HG03066 (cell line): ENCODE measurements around the gene KLF7.

Source experiments
- ATAC-seq: cut with Tn5 transposase; IDR thresholded peaks from one replicate; pipeline ENCODE4 v1.9.1; 2021; ENCODE audit warnings: low read depth; ENCODE audit not compliant: unreplicated experiment

Gene KLF7

DNA sequence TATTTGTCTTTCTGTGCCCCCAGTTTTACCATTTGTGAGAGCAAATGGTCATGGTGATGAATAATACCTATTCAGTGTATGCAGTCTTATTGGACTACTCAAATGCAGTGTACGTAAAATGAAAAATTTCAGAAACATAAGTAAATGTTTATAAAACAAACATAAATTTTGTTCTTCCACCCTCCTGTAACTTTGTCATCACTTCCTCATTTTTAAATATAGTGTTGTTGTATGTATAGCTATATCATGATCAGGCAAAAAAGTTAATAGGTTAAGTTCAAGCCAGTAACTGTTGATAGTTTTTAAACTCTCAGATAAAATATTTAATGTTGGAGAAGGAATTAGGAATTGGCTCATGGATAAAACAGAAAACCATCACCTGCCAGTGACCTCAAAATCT is 93.2 kb downstream of the KLF7 start:
- no peak for ATAC-seq

DNA sequence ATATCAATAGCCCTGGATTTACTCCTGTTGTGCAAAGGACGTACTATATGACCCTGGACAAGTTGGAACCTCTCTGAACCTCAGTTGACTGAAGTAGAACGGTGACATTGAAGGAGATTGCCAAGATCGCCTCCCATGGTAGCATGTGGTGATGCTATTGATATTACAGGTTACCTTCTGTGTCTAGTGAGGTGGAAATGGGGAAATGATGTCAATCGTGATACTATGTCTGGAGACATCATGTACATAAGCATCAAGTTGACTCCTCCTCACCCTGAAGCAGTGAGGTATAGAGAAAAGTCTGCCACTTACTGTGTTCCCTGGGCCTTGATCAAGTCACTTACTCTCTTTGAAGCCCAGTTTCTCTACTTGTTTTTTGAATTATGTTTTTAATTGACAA is 93.9 kb downstream of the KLF7 start:
- no peak for ATAC-seq

DNA sequence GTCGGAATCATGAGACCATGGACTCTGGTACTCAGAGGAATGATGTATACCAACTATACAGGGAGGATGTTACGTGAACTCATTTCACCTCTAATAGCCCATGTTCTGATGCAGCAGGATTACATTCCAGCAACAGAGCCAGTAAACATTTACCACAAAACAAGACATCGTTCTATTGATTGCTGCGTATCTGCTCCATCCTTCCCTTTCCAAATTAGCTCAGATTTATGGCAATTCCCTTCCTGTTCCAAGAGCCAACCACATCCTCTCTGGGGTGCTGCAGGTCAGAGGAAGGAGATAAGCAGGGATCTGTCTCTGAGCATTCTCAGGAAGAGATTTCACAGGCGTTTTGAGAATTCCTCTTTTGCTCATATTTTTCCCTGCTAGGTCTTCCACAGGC is 98.3 kb downstream of the KLF7 start:
- ATAC-seq: no peak

DNA sequence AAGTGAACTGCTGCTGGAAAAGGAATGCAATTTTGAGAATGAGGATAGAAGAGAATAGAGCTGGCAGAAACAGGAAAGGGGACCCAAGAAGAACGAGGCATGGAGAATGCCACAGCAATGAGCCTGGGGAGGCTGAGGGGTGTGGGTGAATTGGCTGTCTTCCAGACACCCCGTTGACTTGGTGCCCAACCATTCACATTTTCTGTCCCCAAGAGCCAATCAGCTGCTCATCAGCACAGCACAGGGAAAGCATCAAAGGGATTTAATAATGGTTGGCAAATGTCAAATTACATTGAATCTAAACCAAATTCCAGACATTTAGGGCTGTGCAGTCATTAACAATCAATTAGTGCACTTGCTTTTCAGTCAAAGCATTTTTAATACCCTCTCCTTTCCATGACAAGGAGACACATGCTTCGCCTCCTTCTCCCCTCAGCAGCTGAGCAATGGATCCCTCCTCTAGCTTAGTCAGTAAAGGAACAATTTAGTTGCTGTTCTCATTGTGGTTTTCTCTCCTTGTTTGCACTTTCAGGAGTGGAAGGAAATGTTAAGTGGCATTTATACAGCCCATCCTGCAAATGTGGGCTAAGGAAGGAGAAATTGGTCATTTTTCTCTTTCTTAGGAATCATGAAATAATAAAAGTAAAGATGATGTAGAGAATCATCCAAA is 98.8 kb downstream of the KLF7 start:
- ATAC-seq: no peak

DNA sequence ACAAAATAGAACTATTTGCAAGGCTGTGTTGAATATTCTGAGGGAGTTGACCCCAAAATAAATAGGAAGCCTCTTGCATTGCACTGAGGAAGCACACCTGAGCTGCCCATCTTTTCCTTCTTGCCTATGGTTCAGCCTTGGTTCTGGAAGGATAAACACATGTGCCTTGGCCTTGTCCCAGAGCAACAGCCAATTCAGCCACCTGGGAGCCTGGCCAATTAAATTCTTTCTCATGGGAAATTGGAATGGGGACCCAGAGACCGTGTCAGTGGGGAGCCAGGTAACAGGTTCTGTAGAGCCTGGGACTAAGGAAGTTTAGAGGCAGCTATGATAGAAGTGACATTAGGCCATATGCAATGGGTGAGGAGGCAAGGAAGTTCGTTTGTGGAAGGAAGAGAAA is 99.6 kb downstream of the KLF7 start:
- ATAC-seq: no peak

DNA sequence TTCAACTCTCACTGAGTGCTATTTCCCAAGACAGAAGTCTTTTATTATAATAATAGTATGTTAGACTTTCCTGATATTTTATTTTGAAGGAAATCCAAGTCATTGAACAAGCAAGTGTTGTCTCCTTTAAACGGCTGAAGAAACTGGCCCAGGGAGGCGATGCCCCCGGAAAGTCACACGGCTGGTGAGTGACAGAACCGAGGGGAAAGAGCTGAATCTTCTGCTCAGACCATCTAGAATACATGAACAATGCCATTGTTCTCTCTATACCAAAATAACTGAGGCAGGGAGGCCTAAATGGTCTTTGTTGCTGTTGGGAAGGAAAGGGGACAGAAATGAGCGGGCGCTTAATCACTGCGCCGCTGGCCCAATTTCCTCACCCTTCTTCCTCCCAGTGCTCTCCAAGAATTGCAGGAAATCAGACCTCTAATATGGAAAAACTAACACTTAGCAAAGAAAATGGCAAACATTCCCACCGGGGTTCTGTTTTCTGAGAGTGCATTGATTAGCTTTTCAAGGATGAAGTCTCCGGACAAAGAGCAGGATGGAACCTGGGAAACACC is 101.5 kb downstream of the KLF7 start:
- ATAC-seq: no peak

DNA sequence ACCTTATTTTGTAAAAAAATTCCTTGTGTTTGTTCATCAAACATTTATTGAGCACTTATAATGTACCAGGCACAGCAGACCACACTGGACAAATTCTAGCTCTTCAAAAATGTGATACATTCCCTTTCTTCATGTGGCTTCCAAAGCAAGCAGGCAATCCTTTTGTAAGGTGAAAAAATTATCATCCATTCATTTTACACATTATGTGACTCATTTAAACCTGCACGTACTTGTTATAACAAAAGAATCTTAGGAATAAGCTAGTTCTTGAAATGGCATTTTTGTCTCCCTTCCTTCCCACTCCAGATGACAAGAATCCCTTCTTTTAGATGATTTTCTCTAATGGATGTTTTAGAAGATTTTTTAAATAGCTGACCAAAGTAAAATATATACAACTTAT is 104.6 kb downstream of the KLF7 start:
- ATAC-seq: no peak

DNA sequence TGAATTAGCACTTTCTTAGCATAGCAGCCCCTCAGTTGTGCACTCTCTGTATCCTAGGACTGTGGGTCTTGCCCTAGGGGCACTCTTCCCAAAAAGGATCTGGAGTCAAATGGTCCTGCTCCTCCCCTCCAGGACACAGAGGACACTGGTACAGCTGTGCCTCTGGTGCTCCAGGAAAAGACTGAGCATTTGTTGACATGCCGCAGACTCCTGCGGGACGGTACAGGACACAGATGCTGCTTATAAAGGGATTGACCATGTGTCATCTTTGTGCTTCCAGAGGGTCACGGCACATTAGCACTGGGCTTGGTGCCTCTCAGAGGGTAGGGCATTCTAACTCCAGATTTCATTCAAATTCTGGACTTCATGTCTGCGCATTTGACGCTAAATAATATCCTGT is 110.5 kb downstream of the KLF7 start:
- no peak for ATAC-seq

DNA sequence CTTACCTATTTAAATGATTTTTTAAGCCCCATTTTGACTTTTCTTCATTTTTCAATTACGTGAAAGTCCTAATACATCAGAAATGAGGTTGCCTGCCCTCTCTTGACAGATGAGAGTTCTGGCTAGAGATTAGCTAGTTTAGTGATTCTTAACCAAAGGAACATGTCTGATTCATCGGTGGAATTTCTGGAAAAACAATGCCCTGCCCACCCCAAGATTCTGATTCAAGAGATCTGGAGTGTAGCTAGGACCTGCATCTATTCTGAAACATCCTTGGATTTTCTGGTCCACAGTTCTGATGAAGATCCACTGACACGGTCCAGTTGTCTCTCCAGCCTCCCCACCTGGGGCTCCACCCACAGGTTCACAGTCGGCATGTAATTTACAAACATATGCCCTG is 111.2 kb downstream of the KLF7 start:
- no peak for ATAC-seq

DNA sequence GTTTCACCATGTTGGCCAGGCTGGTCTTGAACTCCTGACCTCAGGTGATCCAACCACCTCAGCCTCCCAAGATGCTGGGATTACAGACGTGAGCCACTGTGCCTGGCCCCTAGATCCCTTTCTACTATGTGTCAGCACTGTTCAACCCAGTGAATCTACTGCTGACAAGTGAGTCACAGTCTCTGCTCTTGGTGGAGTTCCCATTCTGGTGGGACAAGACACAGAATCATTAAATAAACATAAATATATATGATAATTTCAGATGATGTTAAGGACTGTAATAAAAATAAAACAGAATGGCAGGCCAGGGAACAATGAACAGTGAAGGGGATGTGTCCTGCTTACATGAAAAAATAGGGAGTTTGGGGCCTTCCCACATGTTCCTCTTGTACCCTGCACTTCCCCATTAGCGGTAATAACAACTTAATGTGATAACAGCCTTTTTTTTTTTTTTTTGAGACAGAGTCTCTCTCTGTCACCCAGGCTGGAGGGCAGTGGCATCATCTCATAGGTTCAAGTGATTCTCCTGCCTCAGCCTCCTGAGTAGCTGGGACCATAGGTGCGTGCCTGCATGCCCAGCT is 114.3 kb downstream of the KLF7 start:
- ATAC-seq: no peak

DNA sequence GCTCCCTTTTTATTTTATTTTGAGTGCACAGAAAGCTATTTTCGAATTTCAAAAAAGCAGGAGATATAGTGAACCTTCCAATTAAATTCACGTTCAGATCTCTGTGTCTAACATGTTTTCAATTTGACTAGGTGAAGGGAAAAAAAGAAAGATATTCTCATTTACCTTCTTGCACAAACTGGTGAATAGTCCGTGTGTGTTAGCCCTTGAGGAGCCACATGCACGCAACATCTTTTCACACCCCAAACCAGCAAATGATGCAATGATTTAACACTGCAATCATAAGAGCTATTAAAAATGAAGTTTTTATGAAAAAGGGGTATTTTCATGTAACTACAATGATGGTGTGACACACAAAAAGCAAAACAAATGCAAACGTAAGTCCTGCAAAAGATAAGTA is 116.6 kb downstream of the KLF7 start:
- ATAC-seq: no peak

DNA sequence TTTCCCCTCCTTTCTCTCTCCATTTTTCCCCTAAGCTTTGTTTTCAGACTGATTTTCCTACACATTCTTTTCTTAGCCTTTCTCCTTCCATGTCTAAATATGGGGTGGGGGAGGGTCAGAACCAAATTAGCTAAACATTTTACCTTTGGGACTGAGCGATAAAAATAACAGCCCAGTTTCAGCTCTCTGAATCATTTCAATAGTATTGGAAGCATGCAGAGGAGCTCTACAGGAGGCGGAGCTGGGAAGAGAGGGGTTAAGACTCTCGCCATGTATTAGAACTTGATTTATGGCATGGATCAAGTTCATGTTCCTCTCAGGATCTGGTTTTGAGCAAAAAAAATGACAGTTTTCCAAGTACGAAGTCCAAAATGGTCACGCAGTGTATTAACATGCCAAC is 117.3 kb downstream of the KLF7 start:
- no peak for ATAC-seq

DNA sequence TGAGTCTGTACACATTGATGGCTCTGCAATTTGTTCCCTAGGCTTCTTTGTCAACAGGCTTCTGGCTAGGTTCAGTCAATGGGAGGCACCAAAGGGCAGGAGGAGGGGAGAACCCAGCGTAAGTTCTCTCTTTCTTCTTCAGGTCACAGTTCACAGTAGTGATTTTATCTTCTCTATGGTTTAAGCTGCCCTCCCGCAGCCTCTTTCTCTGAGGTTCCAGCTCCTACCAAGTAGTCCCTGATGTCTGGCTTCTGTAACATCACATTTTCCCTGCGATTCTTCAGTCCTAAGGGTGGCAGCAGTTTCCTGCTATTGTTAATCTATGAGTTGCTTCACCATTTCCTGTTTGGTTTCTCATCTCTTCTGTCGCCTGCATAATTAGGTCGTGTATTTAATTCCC is 119.0 kb downstream of the KLF7 start:
- ATAC-seq: no peak

DNA sequence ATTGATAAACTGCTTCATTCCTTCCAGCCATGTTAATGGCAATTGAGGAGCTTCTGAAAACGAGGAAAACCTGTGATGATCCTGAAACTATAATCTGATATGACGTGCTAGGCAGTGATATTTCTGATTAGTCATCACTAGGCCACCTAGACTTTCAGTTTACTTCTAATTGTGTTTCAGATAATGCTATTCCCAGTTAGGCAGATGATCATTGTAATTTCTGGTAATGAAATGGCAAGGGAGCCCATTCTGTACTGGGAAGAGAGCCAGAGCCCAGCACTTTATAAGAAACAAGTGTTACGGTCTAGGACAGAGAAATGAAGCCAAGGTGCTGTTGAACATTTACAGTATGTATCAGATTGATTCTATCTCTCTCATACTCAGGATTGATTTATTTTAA is 120.2 kb downstream of the KLF7 start:
- ATAC-seq: no peak

DNA sequence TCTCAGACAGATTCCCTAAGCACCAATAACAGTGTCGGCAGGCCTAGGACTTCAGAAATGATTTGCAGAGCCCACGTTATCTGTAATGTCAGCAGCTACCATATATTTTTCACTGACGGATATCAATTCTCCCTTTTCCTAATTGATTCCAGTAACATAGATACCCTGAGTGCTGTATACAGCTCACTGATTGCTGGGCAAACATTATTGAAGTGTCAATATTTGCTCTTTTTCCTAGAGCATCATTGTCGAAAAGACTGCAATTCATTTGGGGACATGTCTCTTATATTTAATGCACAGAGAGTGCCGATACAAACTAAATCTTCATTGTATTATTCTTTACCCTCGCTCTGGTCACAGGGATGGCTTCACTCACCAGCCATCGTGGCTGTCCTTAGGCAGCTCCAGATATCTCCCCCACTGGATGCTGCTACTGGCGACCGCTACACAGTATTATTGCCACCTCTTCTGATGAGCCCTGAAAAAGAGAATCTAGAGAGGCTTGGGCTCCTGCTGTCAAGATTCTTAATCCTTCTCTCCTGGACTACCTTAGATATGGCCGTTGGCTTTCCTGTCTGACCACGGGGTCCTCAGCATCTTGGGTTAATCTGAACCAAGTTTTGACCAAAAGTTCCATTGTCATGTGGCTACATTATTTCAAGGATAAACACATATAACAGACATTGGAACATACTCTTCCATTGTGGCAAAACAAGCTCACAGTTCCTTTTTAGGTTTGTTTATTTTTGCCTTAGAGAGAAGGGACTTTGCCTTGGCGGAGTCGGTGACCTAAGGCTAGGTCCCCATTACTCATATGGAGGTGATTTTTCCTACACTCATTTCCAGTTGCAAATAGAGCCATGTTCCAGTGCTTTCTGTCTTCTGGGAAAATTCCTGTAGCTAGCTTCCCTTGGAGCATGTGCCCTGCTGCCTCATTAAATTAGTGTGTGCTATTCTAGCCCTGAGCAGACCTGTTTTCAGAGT is 121.1 kb downstream of the KLF7 start:
- no peak for ATAC-seq

DNA sequence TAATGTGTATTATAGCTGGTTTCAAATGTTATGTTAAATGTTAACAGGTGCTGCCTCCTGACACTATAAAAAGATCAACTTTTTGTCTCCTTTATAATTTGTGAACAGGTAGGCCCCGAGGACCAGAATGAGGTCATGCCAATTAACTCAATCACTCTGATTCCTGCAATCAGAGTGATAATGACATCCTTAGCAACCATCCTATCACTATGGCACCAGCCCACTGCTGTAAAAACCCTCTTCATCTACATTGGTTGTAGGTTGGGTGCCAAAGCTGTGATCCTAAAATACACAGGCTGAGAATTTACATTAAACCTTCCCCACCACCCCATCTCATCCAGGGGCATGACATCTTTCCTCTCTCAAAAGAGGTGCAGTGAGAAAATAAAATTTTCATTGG is 122.9 kb downstream of the KLF7 start:
- no peak for ATAC-seq

DNA sequence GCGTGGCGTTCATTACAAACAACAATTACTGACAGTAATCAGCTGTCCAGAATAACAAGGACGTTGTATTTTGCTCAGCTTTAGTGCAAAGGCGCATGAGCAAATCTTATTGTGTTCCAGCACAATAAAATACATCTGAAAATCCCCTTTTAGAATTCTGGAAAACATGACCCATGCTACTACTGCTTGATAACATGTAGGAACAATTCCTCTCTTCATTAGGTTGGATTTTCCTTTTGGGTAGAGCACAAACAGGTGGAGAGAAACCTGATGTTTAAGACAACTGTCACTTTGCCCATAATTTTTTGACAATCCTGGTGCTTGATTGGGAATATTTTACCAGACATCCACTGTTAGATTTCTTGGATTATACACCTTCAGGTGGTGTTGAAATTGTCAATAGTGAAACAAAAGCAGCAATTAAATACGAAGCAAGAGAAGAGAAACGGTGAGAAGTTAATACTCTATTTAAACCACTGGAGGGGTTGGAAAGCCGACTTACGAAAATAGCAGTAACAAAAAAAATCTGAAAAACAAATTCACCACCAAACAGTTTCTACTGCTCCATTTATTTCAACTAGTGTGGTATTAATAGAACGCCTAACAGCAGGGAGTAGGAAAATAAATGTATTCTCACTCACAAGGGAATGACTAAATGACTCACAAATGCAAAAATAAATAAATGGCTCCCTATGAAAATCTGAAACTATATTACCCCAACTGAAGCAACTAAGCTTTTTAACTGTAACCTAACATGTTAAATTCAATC is 123.8 kb downstream of the KLF7 start:
- ATAC-seq: no peak

DNA sequence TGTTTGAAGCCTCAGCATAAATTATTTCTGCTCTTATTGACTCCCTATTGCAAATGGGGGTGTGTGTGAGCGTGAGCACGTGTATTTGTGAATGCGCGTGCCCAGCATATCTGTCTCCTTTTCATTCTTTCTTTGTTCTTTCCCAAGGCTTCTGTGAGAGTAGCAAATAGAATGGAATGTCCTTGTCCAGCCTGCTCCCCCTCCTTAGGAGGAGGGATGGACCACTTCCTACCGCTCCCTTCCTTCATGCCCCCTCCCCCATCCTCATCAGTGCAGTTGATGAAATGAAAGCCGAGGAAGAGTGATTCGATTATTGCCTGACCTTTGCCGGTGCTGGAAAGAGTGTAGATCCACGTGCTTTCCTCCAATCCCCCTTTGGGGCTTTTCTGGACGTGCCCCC is 124.5 kb downstream of the KLF7 start:
- no peak for ATAC-seq

DNA sequence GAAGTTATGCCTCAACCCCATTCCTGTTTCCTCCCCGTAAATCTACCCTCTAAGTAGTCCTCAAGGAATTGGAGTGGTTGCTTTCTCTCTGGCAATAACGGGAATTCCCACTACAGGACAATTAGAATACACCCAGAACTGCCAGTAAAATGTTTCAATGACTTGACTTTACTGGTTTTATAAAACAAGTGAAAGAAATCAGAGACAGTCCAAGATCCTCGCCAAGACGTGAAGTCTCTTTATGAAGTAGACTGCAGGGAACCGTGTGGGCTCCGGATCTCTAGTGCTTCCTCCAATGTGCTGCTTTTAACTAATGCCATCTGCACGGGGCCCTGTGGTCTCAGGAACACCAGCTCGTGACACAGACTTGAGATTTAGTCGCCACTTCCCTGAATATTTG is 125.1 kb downstream of the KLF7 start:
- no peak for ATAC-seq

DNA sequence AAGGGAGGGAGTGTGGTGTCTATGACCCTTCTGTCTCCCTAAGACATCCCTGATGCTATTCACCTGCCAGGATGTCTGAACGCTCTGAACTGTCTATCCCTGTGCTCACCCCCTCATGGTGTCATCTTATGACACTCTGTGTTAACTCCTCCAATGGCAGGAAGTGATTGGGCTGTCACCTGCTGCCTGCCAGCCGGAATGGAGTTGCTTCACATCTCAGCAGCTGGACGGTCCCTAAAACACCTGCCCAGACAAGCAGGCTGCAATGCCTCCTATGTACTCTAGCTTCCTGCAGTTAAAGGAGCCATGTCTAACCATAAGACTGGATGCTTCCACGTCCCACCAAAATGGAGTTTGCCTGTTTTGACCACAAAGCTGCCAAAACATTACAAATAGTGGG is 126.5 kb downstream of the KLF7 start:
- ATAC-seq: no peak

DNA sequence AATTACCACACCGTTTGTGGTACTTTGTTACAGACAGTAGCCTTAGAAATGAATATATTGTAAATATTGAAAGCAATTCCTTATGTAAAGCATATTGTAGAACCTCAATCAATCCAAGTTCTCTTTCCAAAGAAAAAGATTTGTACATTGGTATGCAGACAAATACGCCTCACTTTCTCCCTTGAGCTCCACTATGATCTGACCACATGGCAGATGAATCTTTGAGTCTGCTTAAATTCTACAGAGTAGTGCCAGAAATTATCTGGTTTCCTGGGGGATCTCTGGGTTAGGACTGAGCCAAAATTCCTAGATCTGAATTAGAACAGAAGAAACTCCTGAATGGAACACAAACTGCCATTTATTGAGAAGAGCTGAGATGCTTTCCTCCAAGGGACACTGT is 127.4 kb downstream of the KLF7 start:
- no peak for ATAC-seq
